HG03342 (cell line): ENCODE data around the gene SLX9.
A peak's percentile ranks its signal among the peaks of the same experiment; 100 is the strongest.

Experiments used
- ATAC-seq: cut with Tn5 transposase; IDR thresholded peaks from one replicate; pipeline ENCODE4 v1.9.1; 2021; ENCODE audit warnings: mild to moderate bottlenecking, moderate library complexity; ENCODE audit not compliant: unreplicated experiment

SLX9 gene

GRCh38 chr21:44939532-44940115 is at the start of gene SLX9:
Gene SLX9 (plus strand): TSS chr21:44940029. CDS start chr21:44940058, 29 bp downstream.
- ATAC-seq: peak; percentile 72

- no peak for ATAC-seq
Observed at GRCh38 chr21:44890338-44890931, 49.4 kb upstream of the SLX9 start.

DNA sequence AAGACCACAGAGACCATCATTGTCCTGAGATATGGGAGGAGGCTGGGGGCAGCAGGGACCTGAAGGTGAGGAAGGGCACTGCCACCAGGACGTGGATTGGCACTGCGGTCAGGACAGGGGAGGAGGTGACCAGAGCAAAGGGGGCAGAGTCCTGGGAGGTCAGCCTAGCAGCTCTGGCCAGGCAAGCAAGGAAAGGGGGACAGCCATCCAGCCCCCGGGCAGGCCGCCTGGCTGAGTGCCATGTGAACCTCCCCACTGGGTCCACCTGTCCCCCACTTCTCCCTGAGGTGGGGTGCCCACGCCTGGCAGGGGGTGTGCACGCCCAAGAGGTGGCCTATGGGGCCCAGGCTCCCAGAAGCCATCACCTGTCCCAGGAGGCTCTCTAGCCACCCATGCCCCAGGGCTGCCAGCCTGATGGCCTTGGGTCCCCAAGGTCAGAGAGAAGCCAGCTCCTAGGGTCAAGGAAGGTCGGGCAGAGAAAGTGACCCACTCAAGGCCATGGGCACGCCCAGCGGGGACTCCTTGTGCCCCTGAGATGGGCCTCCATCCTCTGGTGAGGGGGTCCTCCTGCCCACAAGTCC is 48.8 kb upstream of the SLX9 start:
- no peak for ATAC-seq

- no peak for ATAC-seq
Observed at GRCh38 chr21:44891631-44892031, 48.2 kb upstream of the SLX9 start.

DNA sequence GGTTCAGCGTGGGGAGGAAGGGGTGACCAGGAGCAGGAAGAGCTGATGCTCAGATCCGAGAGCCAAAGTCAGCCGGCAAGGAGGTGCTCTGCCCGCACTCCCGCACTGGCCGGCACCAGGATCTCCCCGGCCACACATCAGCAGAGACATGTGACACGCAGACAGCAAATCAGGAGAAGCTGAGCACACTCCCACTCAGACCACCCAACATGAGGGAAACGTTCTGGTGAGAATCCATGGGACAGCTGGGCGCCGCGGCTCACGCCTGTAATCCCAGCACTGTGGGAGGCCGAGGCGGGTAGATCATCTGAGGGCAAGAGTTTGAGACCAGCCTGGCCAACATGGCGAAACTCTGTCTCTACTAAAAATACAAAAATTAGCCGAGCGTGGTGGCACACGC is 47.7 kb upstream of the SLX9 start:
- ATAC-seq: no peak

GRCh38 chr21:44892536-44893277 is 47.1 kb upstream of the SLX9 start:
- no peak for ATAC-seq

DNA sequence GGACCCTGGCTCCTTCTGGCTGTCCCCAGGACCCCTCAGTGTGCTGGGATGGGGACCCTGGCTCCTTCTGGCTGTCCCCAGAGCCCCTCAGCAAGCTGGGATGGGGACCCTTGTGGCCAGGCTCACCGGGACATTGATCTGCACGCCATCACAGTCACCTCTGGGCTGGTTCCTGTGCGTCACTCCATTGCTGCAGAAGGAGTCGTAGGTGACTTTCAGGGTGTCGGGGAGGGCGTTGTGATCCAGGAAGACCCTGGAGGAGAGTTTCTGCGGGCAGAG is 46.6 kb upstream of the SLX9 start:
- ATAC-seq: no peak

- no peak for ATAC-seq
Observed at GRCh38 chr21:44893948-44894656, 45.7 kb upstream of the SLX9 start.

DNA sequence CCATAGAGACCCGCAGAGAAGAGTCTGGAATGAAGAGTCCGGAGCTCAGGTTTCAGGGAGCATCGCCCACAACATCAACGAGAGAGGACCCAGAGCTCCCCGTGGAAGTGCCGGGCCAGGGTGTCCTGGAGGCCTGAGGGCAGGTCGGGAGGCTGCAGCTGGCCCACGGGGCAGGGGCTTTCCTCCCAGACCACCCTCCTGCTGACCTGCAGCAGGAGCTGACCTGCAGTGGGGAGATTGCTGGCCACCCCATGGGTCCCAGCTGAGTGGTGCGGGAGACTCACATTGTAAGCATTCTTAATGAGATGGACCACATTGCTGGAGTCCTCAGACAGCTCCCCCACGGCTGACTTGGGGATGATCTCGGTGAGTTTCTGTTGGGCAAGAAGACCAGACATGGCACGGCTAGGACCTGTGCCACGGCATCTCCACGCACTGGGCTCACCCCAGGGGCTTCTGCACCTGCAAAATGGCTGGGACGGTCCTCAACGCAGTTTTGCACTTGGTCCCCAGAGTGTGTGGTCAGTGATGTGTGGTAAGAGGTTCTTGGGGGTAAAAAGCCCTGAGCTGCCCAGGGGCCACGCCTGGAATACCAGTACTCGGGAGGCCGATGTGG is 45.0 kb upstream of the SLX9 start:
- ATAC-seq: no peak

DNA sequence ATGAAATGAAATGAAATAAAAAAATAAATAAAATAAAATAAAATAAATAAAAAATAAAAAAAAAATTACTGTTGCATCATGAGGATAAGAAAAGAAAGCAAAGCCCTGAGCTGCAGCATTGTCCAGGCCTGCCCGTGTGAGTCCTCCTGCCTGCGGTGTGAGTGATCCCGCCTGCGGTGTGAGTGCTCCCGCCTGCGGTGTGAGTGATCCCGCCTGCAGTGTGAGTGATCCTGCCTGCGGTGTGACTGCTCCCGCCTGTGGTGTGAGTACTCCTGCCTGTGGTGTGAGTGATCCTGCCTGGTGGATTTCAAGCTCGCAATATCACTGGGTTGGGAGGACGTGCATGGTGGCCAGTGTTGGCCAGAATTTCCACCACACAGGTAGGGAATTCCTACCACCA is 44.0 kb upstream of the SLX9 start:
- no peak for ATAC-seq

DNA sequence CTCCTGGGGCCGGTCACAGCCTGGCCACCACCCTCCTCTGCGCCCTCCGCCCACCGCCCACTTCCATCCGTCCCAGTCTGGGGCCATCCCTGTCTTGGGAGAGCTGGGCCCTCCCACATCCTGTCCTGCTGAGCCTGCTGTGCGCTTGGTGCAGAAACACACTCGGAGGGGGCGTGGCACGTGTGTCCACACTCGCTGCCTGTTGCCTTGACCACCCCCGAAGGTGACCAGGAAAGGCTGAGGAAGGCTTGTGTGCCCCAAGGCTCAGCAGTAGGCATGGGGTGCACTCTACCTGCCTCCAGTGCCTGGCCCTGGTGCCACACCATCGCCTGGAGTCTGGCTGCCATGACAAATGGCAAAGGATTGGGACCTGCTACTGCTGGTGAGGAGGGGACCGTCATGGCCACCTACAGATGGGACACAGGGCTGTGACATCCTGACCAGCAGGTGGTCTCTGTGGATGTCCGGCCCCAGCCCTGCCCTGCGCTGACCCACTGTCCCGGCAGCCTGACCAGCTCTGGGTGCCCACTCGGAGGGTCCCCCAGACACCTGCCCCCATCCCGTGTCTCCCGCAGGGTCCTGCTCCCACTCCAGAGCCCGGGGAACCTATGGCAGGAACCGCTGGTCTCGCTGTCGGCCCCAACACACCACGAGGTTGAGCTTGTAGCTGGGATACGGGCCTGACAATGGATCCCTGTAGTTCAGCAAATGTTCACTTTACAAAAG is 43.1 kb upstream of the SLX9 start:
- no peak for ATAC-seq

- no peak for ATAC-seq
Observed at GRCh38 chr21:44897326-44898010, 42.4 kb upstream of the SLX9 start.

- no peak for ATAC-seq
Observed at GRCh38 chr21:44898011-44898488, 41.8 kb upstream of the SLX9 start.

GRCh38 chr21:44898851-44899767 is 40.7 kb upstream of the SLX9 start:
- ATAC-seq: no peak

GRCh38 chr21:44899768-44900558 is 39.9 kb upstream of the SLX9 start:
- ATAC-seq: no peak

DNA sequence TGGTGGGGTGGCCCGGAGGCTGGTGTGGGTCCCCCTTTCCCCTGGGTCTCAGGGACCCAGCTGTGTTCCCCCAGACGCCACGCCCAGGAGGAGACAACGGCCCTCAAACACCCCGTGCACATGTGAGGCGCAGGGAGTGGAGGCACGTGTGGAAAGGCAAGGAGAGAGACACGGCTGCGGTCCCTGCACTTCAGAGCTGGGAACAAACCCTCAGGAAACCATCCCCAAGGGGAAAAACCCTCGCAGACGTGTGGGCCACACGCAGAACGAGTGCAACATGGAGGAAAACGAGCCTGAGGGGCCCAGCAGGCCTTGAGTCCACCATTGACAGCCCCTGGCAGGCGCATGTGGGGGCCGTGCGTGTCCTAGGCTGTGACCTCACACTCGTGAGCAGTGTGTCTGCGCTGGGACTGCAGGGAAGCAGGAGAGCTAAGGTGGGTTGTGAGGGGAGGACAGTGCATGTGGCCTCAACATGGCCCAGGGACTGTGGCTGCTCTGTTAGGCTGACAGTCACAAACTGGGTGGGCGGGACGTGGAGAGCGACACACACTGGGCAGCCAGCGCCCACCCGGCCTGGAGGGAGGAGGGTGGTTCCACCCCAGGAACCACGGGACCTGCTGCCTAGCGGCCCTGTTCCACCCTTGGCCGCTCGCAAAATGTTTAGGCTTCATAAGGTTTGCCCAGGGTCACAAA is 39.1 kb upstream of the SLX9 start:
- ATAC-seq: no peak

- ATAC-seq: no peak
Observed at GRCh38 chr21:44901391-44902074, 38.3 kb upstream of the SLX9 start.
